RCC 7860 (cell line): ENCODE data around the gene FOXO3.

ENCODE experiments used
- DNase-seq: peaks from one replicate; pipeline ENCODE4 v3.0.0-alpha.2; 2015; ENCODE audit warnings: low spot score
- FAIRE-seq: peaks from 2 replicates; lab custom pipeline; 2012; peaks lifted over from hg19 to GRCh38; lab: Jason Lieb, UNC

FOXO3 gene

GRCh38 chr6:108699290-108700041, 138.7 kb downstream of the FOXO3 start:
- no peak for DNase-seq
- FAIRE-seq = no peak

GRCh38 chr6:108702106-108702851, 141.6 kb downstream of the FOXO3 start:
- FAIRE-seq (no peak), DNase-seq (no peak)

- DNase-seq (no peak), FAIRE-seq (no peak)
Observed at GRCh38 chr6:108706649-108707048, 145.9 kb downstream of the FOXO3 start.

GRCh38 chr6:108707328-108707976, 146.7 kb downstream of the FOXO3 start:
- DNase-seq (no peak), FAIRE-seq (no peak)

- FAIRE-seq (no peak), DNase-seq (no peak)
Observed at GRCh38 chr6:108710030-108710429, 149.3 kb downstream of the FOXO3 start.

GRCh38 chr6:108710551-108710950, 149.8 kb downstream of the FOXO3 start:
- no peak for DNase-seq
- FAIRE-seq = no peak

GRCh38 chr6:108711071-108711470, 150.4 kb downstream of the FOXO3 start:
- FAIRE-seq = no peak
- DNase-seq = no peak

GRCh38 chr6:108711826-108712225, 151.1 kb downstream of the FOXO3 start:
- FAIRE-seq = no peak

GRCh38 chr6:108712946-108713345, 152.2 kb downstream of the FOXO3 start:
- no peak for FAIRE-seq

More at GRCh38 chr6:108711826-108712225, 151.1 kb downstream of the FOXO3 start:
- DNase-seq = no peak

GRCh38 chr6:108714101-108714765, 153.5 kb downstream of the FOXO3 start:
- no peak for DNase-seq
- FAIRE-seq = no peak

More at GRCh38 chr6:108712946-108713345, 152.2 kb downstream of the FOXO3 start:
- DNase-seq = no peak

- DNase-seq = no peak
- FAIRE-seq = no peak
Observed at GRCh38 chr6:108714766-108715414, 154.2 kb downstream of the FOXO3 start.

- no peak for FAIRE-seq
Observed at GRCh38 chr6:108715832-108716231, 155.1 kb downstream of the FOXO3 start.

GRCh38 chr6:108716801-108717791, 156.4 kb downstream of the FOXO3 start:
- FAIRE-seq = no peak
- DNase-seq = no peak

More at GRCh38 chr6:108715832-108716231, 155.1 kb downstream of the FOXO3 start:
- no peak for DNase-seq

- DNase-seq = no peak
- FAIRE-seq = no peak
Observed at GRCh38 chr6:108719477-108719876, 158.8 kb downstream of the FOXO3 start.

- no peak for FAIRE-seq
- no peak for DNase-seq
Observed at GRCh38 chr6:108720827-108721226, 160.1 kb downstream of the FOXO3 start.

GRCh38 chr6:108721286-108721685, 160.6 kb downstream of the FOXO3 start:
- FAIRE-seq (no peak), DNase-seq (no peak)

GRCh38 chr6:108723594-108723993, 162.9 kb downstream of the FOXO3 start:
- FAIRE-seq = no peak

GRCh38 chr6:108726726-108727339, 166.1 kb downstream of the FOXO3 start:
- no peak for FAIRE-seq

More at GRCh38 chr6:108723594-108723993, 162.9 kb downstream of the FOXO3 start:
- no peak for DNase-seq

More at GRCh38 chr6:108726726-108727339, 166.1 kb downstream of the FOXO3 start:
- DNase-seq = no peak
